H1 (cell line): ENCODE results near the gene POLR3GL. TPM values are rescaled to one million over a fixed set of nuclear protein-coding genes. Genes with fewer than 3 reads are reported as not detected.
A peak's percentile ranks its signal among the peaks of the same experiment; 100 is the strongest.

Experiments
- RNF2 ChIP-seq: fragments of 200-900, 300-1000 bp; sonication (generic); IDR thresholded peaks from 2 replicates; pipeline ENCODE4 v1.7.1; 2016; ENCODE audit warnings: borderline replicate concordance, low read depth, mild to moderate bottlenecking, antibody characterized with exemption, low read length; ENCODE audit not compliant: poor library complexity, severe bottlenecking; ENCODE audit errors: missing control alignments
- polyA plus RNA-seq, 7 experiments: library from polyadenylated mRNA; depleted of rRNA in 3 of 7; stranded (reverse) in 5 of 7; unstranded in 2 of 7; fragments of >200 nt in 5 of 7; fragments of 200-250 nt in 2 of 7; gene quantifications; 1 replicate in 5 of 7; 2 replicates in 1 of 7; 4 replicates in 1 of 7; pipeline versions ENCODE4 v1.2.1 to v1.2.3, GENCODE V29; 2011 to 2013; ENCODE audit warnings: missing spikeins in 2 of 7, mixed read lengths in 2 of 7
- total RNA-seq: library from RNA; stranded (reverse); fragmentation: NEBNext Ultra II Directional; extraction: Animal tissue kit (Norgen Biotek cat#: 25700); gene quantifications from 2 replicates; pipeline ENCODE4 v1.2.1, GENCODE V29; 2021

The POLR3GL gene
- total and polyA plus RNA-seq, 2 of the 8 experiments (the other 6 are each of a cell fraction or from before 2014, with no cell fraction given) = 3.1 to 3.9 TPM

- TF ChIP-seq RNF2 = peak; percentile 25
These were observed 2.9 kb upstream of the POLR3GL start (continued) for GRCh38 chr1:145961425-145962156.
